CD1c-positive myeloid dendritic cell (primary cell): Measurements from ENCODE around the gene HOMER2.
"Not testable (repeated sequence)": the region's sequence is repeated elsewhere in the genome, so short reads cannot be mapped to it uniquely, and the experiment has no call there.

Experiments
- DNase-seq: peaks from one replicate; pipeline ENCODE4 v3.0.0-alpha.2; 2016; ENCODE audit errors: extremely low spot score

The HOMER2 gene

DNA sequence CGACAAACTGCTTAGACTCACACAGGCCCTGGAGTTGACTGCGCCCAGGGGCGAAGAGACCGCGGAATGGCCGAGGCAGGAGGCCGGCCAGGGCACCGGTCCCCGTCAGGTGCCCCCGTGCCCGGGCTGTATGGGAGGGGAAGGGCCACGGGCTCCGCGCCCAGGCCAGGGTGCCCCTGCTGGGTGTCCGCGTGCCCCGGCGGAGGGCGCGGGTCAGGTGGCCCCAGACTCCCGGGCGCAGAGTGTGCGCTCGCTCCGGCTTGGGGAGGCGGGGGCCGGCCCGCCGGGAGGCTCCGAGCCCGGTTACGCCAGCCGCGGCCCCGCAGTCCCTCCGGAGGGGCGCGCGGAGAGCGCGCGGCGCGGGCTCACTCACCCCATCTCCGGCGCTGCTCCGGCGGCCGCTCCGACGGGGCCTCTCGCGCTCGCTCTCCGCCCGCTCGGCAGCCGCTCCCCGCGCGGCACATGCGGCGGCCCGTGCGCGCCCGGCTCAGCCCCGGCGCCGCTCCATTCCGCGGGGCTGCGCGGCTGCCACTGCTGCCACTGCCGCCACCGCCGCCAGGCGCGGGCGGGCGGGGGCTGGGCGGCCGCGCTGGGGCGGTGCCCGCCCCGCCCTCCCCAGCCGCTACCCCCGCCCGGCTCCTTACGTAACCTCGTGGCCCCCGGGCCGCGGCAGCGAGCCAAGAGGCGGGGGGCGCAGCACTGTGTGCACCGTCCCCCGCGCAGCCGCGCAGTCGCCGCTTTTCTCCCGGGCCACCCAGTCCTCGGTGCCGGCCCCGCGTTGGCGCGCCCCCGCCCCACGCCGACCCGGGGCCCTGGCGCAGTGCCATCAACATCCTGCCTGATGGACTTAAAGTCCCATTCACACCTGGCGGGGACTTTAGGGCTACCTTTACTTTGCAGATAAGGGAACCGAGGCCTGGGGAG lies at the start of gene HOMER2:
Gene HOMER2, minus strand, starts transcription at position 563 of the 924 bp plus-strand sequence. Its CDS starts 185 bp downstream, at position 378.
- DNase-seq, result peak; percentile 33

DNA sequence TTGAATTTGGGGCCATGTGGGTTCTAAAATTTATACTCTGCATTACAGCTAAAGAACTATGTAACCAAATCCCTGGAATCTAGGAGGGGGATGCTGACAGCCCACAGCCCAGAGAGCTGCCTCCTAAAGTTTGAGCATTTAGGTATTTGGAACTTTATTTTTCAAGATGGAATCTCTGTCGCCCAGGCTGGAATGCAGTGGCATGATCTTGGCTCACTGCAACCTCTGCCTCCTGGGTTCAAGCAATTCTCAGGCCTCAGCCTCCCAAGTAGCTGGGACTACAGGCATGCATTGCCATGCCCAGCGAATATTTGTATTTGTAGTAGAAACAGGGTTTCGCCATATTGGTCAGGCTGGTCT lies 48.1 kb upstream of the HOMER2 start:
- not testable (repeated sequence) for DNase-seq

DNA sequence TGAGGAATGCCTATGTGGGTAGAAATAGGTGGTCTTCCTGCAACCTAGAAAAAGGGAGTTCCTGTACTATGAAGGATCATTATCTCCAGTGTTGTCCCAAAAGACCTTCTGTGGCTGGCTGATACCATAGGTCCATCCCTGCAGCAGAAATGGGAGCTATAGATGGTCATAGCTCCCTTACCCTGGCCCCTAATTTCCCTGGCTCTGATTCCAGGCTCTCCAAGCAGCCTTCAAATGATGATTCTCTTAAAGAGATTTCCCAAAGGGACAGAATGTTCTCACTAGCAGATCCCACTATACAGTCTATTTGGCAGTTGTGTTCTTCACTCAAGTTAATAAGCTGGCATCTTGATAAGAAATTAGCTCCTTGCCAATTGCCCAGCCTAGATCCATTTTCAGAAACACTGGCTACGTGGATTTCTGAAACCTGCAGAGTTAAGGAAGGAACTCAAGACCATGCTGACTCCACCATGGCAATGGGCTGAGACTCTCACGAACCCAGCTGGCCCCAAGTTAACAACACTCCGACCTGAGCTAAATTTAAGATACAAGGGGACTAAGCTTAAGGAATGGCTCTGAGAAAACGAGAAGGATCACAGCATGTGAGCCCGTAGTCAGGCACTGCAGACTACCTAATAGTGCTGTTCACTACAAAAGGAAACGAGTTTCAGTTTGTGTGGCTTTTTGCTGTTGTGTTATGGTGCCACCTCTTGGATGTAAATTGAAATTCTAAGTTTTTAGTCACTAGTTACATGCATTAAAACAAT lies 47.6 kb upstream of the HOMER2 start:
- DNase-seq, result peak; percentile 75

DNA sequence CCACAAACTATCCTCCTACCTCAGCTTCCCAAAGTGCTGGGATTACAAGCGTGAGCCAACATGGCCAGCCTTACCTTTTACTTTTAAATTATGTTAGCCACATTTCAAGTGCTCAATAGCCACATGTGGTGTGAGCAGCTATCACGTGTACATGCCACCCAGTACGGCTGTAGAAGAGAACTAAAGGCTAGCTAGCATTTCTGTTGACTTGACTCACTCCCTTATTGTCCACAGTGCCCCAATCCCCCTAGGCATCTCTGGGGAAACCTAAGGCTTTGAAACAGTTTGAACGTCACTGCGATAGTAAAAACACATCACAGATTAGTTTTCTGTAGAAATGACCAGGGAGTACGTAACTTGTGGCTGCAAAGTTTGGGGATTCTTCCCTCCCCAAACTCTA lies 46.9 kb upstream of the HOMER2 start:
- DNase-seq, result no peak

DNA sequence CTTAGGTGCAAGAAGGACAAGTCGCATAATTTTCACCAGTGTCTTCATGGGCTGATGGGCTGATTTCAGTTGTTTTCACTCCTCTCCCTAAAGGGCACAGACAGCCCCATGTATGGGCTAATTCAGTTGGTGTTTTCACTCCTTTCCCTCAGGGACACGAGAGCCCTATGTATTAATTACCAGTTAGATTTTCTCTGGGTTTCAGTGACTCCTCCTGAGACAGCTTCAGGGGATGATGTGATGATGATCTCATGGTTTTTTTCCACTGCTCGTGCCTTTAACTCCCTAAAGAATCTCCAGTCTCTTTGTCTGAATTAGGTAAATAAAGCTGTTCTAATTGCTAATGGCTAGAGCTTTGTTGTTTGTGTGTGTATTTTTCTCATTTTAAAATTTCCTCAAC lies 43.4 kb upstream of the HOMER2 start:
- no peak for DNase-seq

DNA sequence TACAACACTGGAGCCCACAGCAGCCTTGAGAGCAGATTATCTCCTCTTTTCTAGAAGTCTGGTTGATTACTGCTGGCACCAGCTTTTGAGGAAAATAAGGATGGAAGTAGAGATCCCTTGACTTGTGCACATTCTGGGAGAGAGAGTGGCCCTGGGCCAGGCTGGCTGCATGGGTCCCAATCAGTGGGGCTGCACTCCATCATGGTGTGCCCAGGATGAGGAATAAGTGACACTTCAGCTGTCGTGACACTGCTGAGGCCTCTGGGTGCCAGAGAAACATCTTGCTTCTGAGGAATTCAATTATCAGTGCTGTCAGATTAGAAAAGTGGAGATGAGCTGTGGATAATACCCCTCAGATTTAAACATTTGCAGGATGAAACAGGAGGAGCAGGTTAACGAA lies 42.6 kb upstream of the HOMER2 start:
- DNase-seq, result no peak

DNA sequence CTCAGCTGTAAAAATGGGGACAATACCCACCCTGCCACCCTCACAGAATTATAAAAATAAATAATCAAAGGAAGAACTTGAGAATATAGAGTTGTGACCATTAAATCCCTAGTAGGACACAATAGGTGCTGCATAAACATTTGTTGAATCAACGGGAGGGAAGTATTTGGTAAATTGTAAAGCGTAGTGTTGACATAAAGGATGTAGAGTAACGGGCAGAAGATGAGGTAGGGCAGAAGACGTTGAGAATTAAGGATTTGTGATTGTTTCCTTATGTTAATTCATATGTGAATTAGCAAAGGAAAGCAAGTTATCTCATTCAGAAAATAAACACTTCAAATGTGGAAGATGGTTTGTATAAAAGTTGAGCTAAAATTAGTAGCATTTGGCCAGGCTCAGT lies 40.6 kb upstream of the HOMER2 start:
- DNase-seq, result no peak

GRCh38 chr15:82992436-82992998 lies 40.0 kb upstream of the HOMER2 start:
- DNase-seq, result no peak

DNA sequence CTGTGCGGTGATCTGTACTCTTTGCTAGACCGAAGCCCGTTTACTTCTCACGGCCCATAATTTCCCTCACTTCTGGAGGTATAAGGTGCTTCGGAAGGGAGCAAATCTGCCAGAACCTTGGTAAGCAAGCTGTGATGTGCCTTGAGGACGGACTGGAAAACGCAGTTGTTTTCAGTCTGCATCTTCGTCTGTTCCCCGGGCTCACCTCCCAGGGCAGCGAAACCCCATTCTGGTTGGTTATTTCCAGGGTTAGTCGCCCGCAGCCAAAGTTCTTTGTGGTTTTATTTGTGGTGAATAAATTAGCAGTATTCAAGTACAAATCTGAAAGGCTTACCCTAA lies 33.9 kb upstream of the HOMER2 start:
- peak; percentile 11 for DNase-seq

DNA sequence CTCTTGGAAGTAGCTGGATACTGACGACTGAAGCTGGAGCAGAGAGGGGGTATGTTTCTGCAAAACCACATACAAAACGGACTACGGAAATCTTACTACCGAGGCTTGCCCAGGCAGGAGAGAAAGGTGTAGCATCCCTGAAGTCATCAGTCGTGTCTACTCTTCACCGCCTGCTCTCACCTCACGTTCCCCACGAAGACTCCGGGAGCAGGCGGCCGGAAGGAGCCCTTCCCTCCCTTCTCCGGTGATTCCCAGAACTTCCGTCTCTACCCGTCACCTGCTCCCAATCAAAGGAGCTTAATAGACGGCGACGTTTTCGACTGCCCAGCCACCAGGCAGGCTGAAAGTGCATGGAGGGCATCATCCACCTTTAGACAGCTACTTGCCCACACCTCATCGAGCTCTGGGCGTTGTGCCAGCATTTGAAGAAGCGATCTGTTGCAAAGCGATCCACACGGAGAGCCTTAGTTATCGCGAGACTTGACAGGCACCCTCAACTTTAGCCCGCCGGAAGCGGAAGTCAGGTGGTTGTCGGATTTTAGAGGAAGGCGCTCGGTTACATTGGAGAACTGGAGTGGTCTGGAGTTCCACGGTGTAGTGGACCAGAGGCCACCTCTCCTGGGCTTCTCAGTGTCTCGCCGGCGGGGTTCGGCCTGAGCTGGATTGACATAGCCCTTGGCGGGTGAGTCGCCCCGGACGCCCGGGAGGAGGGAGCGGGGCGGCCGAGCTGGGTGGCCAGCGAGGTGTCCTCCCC lies 33.3 kb upstream of the HOMER2 start, which contains the start of gene RAMAC:
Gene RAMAC, plus strand, starts transcription at position 523 of the 754 bp plus-strand sequence. CDS start 2,809 bp downstream, outside the sequence.
- peak; percentile 98 for DNase-seq

GRCh38 chr15:82980981-82981380 lies 28.5 kb upstream of the HOMER2 start:
- DNase-seq, result no peak

DNA sequence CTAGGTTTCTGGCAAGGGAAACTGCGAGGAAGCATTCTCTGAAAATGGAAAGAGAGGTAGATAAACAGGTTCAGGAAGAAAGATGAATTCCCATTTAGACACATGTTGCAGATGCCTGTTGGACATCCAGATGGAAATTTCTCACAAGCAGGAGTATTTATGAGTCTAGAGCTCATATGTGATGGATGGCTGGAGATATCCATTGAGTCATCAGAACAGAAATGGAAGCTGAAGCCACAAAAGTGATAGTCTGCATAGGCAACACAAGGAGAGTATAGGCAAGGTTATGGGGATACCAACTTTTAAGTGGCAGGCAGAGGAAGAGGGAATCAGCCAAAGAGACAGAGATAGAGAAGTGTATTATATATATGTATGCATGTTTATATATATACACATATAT lies 27.2 kb upstream of the HOMER2 start:
- no peak for DNase-seq

GRCh38 chr15:82978438-82978837 lies 25.9 kb upstream of the HOMER2 start:
- DNase-seq, result no peak

GRCh38 chr15:82977076-82977475 lies 24.6 kb upstream of the HOMER2 start:
- no peak for DNase-seq

- no peak for DNase-seq
Observed at GRCh38 chr15:82972990-82973389, 20.5 kb upstream of the HOMER2 start.

- no peak for DNase-seq
Observed at GRCh38 chr15:82971218-82971984, 18.9 kb upstream of the HOMER2 start.

DNA sequence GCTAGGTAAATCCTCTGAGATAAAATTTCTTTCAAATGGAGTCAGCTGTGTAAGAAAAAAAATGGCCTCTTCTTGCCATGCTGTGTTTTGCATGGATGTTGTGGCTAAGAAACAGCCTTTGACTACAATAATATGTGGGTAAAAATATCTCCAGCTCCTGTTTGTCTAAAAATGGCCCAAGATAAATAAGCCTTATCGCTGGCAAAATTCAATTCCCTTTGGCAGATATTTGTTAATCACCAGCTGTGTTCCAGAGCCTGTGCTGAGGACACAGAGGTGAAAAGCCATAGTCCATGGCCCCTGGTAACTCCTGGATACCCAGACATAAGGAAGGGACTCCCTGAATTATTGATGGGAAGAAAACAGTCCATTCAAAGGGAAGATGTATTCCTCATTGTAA lies 18.2 kb upstream of the HOMER2 start:
- DNase-seq, result no peak

- no peak for DNase-seq
Observed at GRCh38 chr15:82970078-82970686, 17.7 kb upstream of the HOMER2 start.

GRCh38 chr15:82969353-82969752 lies 16.8 kb upstream of the HOMER2 start:
- DNase-seq, result peak; percentile 27

GRCh38 chr15:82968066-82968465 lies 15.5 kb upstream of the HOMER2 start:
- DNase-seq, result peak; percentile 21

GRCh38 chr15:82966671-82967071 lies 14.2 kb upstream of the HOMER2 start:
- no peak for DNase-seq
